OCI-LY7 (cell line): Measurements from ENCODE around the gene MAST2.

Experiments
- CTCF ChIP-seq: fragments of 200-600 bp; sonication (generic); conservative IDR thresholded peaks from 2 replicates; pipeline ENCODE4 v1.5.1; 2014; ENCODE audit warnings: mild to moderate bottlenecking, antibody characterized with exemption, low read length, moderate library complexity, mixed read lengths
- EZH2phosphoT487 ChIP-seq: fragments of 200-600 bp; sonication (generic); IDR thresholded peaks from 2 replicates; pipeline ENCODE4 v1.6.1; 2018; ENCODE audit warnings: low read depth, borderline replicate concordance, mild to moderate bottlenecking, mixed run types, antibody characterized with exemption, low read length, moderate library complexity, mixed read lengths

- TF ChIP-seq CTCF (no peak), EZH2phosphoT487 (no peak)
Observed at GRCh38 chr1:45864167-45865106, 61.0 kb downstream of the MAST2 start.
